Measurements from ENCODE around the gene TCAP.

The TCAP gene

GRCh38 chr17:39675390-39676082, 10.4 kb downstream of the TCAP start:
- Histone ChIP-seq H3K4me3 (ENCODE audit: low read depth, low read length) (no peak overlapping the region), H3K36me3 (no peaks in the 10 kb centered on the region), H3K27me3 (no peaks in the 10 kb centered on the region), H3K9me3 (no peaks in the 10 kb centered on the region), H3K4me1 (no peaks in the 10 kb centered on the region)
- no peak for DNase-seq
- no peak for TF ChIP-seq CTCF (IDR thresholded peaks at IDR 0.05; ENCODE audit: low read depth, low read length)

- no peaks in the 10 kb centered on the region for H3K36me3 ChIP-seq
- H3K9me3 ChIP-seq = no peaks in the 10 kb centered on the region
- no peak overlapping the region for H3K4me3 ChIP-seq (ENCODE audit: low read depth, low read length)
- no peaks in the 10 kb centered on the region for H3K27me3 ChIP-seq
- TF ChIP-seq CTCF (IDR thresholded peaks at IDR 0.05; ENCODE audit: low read depth, low read length) = no peak
- no peaks in the 10 kb centered on the region for H3K4me1 ChIP-seq
- DNase-seq = peak; percentile 40
Observed at GRCh38 chr17:39676198-39676819, 11.2 kb downstream of the TCAP start.

GRCh38 chr17:39677072-39677471, 11.9 kb downstream of the TCAP start:
- Histone ChIP-seq H3K4me1 (no peaks in the 10 kb centered on the region), H3K9me3 (no peaks in the 10 kb centered on the region), H3K27me3 (no peaks in the 10 kb centered on the region), H3K36me3 (no peaks in the 10 kb centered on the region), H3K4me3 (ENCODE audit: low read depth, low read length) (no peak overlapping the region)
- no peak for DNase-seq
- TF ChIP-seq CTCF (IDR thresholded peaks at IDR 0.05; ENCODE audit: low read depth, low read length) = no peak

- TF ChIP-seq CTCF (IDR thresholded peaks at IDR 0.05; ENCODE audit: low read depth, low read length) = no peak
- Histone ChIP-seq H3K27me3 (no peaks in the 10 kb centered on the region), H3K4me3 (ENCODE audit: low read depth, low read length) (no peak overlapping the region), H3K9me3 (no peaks in the 10 kb centered on the region), H3K36me3 (no peaks in the 10 kb centered on the region), H3K4me1 (no peaks in the 10 kb centered on the region)
- DNase-seq = no peak
Observed at GRCh38 chr17:39677542-39678339, 12.6 kb downstream of the TCAP start.

- no peaks in the 10 kb centered on the region for H3K27me3 ChIP-seq
- no peak overlapping the region for H3K4me3 ChIP-seq (ENCODE audit: low read depth, low read length)
- TF ChIP-seq CTCF (IDR thresholded peaks at IDR 0.05; ENCODE audit: low read depth, low read length) = no peak
- no peak for DNase-seq
- no peaks in the 10 kb centered on the region for H3K9me3 ChIP-seq
- H3K4me1 ChIP-seq = no peaks in the 10 kb centered on the region
- H3K36me3 ChIP-seq = no peaks in the 10 kb centered on the region
Observed at GRCh38 chr17:39678340-39679116, 13.4 kb downstream of the TCAP start.
